HL-60 (cell line): ENCODE measurements around the gene TBCE.

ENCODE experiments used
- DNase-seq, 2 experiments: peaks; one replicate each; pipeline ENCODE4 v3.0.0-alpha.2; 2010 to 2020; ENCODE audit warnings: low read depth in 1 of 2, low spot score in 1 of 2
- H3K27ac ChIP-seq: fragments of 250-450 bp; sonication (Bioruptor Pico); replicated peaks from 2 replicates; pipeline ENCODE4 v1.5.1; 2020; ENCODE audit warnings: mild to moderate bottlenecking, moderate library complexity
- H3K27me3 ChIP-seq: fragments of 250-450 bp; sonication (Bioruptor Pico); 2 replicates; pipeline ENCODE4 v1.5.1; 2021; ENCODE audit warnings: mild to moderate bottlenecking, moderate library complexity; ENCODE audit not compliant: insufficient read depth, poor library complexity, severe bottlenecking
- H3K4me3 ChIP-seq: replicated peaks from 2 replicates; pipeline ENCODE4 v1.5.1; 2011; ENCODE audit warnings: mild to moderate bottlenecking, control low read depth, low read length; ENCODE audit not compliant: insufficient read depth
- GABPA ChIP-seq: IDR thresholded peaks from 2 replicates; pipeline ENCODE4 v1.6.1; 2012; ENCODE audit warnings: low read depth
- POLR2AphosphoS5 ChIP-seq: IDR thresholded peaks from 2 replicates; pipeline ENCODE4 v1.6.1; 2012; ENCODE audit warnings: low read depth
- SPI1 ChIP-seq: IDR thresholded peaks from 2 replicates; pipeline ENCODE4 v1.6.1; 2012; ENCODE audit warnings: low read depth, mild to moderate bottlenecking, borderline replicate concordance
- TF ChIP-seq, protein P1 (sequence below): IDR thresholded peaks from 2 replicates; pipeline ENCODE4 v1.6.1; 2012; ENCODE audit warnings: low read depth; ENCODE audit not compliant: insufficient replicate concordance
- TF ChIP-seq, protein P2 (sequence below): IDR thresholded peaks from one replicate; pipeline ENCODE4 v1.5.1; 2011; ENCODE audit warnings: low read length, control low read depth, inconsistent platforms; ENCODE audit not compliant: insufficient read depth

TBCE gene

DNA sequence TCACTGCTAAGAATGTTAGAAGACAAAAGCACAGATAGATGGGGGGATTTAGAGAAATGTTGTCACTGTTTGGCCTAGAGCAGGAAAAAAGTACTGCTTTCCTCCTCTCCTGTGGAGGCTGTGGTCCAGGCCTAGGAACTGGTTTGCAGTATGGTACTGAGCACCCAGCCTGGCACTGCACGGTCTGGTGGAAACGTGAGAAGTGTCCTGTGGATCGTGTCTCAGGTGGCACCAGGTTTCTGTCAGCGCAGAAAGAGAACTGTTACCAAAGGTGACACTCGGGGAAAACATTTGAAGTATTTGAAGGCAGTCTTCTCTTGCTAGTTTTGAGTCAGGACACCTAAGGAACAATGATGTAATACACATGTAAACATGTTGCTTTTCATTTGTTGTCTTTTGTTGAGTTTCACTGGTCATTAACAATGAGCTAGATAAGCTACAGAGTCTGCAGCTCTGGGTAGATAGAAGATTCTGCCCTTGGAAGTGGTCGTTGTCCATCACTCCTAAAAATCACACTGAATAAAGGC lies 74.0 kb downstream of the TBCE start:
- Histone ChIP-seq H3K27me3 (no peaks in the 10 kb centered on the region), H3K4me3 (no peak overlapping the region), H3K27ac (no peak overlapping the region)
- TF ChIP-seq POLR2AphosphoS5: no peak
- TF ChIP-seq SPI1: no peak
- TF ChIP-seq, protein P1, sequence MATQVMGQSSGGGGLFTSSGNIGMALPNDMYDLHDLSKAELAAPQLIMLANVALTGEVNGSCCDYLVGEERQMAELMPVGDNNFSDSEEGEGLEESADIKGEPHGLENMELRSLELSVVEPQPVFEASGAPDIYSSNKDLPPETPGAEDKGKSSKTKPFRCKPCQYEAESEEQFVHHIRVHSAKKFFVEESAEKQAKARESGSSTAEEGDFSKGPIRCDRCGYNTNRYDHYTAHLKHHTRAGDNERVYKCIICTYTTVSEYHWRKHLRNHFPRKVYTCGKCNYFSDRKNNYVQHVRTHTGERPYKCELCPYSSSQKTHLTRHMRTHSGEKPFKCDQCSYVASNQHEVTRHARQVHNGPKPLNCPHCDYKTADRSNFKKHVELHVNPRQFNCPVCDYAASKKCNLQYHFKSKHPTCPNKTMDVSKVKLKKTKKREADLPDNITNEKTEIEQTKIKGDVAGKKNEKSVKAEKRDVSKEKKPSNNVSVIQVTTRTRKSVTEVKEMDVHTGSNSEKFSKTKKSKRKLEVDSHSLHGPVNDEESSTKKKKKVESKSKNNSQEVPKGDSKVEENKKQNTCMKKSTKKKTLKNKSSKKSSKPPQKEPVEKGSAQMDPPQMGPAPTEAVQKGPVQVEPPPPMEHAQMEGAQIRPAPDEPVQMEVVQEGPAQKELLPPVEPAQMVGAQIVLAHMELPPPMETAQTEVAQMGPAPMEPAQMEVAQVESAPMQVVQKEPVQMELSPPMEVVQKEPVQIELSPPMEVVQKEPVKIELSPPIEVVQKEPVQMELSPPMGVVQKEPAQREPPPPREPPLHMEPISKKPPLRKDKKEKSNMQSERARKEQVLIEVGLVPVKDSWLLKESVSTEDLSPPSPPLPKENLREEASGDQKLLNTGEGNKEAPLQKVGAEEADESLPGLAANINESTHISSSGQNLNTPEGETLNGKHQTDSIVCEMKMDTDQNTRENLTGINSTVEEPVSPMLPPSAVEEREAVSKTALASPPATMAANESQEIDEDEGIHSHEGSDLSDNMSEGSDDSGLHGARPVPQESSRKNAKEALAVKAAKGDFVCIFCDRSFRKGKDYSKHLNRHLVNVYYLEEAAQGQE: no peak
- TF ChIP-seq, protein P2, sequence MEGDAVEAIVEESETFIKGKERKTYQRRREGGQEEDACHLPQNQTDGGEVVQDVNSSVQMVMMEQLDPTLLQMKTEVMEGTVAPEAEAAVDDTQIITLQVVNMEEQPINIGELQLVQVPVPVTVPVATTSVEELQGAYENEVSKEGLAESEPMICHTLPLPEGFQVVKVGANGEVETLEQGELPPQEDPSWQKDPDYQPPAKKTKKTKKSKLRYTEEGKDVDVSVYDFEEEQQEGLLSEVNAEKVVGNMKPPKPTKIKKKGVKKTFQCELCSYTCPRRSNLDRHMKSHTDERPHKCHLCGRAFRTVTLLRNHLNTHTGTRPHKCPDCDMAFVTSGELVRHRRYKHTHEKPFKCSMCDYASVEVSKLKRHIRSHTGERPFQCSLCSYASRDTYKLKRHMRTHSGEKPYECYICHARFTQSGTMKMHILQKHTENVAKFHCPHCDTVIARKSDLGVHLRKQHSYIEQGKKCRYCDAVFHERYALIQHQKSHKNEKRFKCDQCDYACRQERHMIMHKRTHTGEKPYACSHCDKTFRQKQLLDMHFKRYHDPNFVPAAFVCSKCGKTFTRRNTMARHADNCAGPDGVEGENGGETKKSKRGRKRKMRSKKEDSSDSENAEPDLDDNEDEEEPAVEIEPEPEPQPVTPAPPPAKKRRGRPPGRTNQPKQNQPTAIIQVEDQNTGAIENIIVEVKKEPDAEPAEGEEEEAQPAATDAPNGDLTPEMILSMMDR: no peak
- TF ChIP-seq GABPA: no peak
- no peak for DNase-seq

GRCh38 chr1:235442788-235443429 lies 75.7 kb downstream of the TBCE start:
- Histone ChIP-seq H3K27ac (peak overlapping the region; percentile 16; the same call in 1 of the 2 replicates), H3K4me3 (no peak overlapping the region), H3K27me3 (no peaks in the 10 kb centered on the region)
- TF ChIP-seq, protein P2: no peak
- TF ChIP-seq, protein P1: no peak
- TF ChIP-seq POLR2AphosphoS5 (no peak), GABPA (no peak), SPI1 (no peak)
- no peak for DNase-seq

- TF ChIP-seq GABPA (no peak), POLR2AphosphoS5 (no peak), SPI1 (no peak)
- TF ChIP-seq, protein P1: no peak
- TF ChIP-seq, protein P2: no peak
- DNase-seq: no peak
- Histone ChIP-seq H3K27me3 (no peaks in the 10 kb centered on the region), H3K27ac (no peak overlapping the region), H3K4me3 (no peak overlapping the region)
Measured at GRCh38 chr1:235448616-235449015, 81.4 kb downstream of the TBCE start.
